ENCODE results near the gene CARNS1.
"Not testable (repeated sequence)": the region's sequence is repeated elsewhere in the genome, so short reads cannot be mapped to it uniquely, and the experiment has no call there.

Gene CARNS1

GRCh38 chr11:67397986-67398660, 17.4 kb upstream of the CARNS1 start:
- DNase-seq: no peak

- no peak for DNase-seq
Measured at GRCh38 chr11:67398661-67399563, 16.6 kb upstream of the CARNS1 start.

- DNase-seq: no peak
Measured at GRCh38 chr11:67400251-67400941, 15.1 kb upstream of the CARNS1 start.

- peak; percentile 1 for DNase-seq
Measured at GRCh38 chr11:67400942-67401494, 14.5 kb upstream of the CARNS1 start.

- peak; percentile 85 for DNase-seq
Measured at GRCh38 chr11:67401495-67402191, 13.8 kb upstream of the CARNS1 start, which contains the start of gene PPP1CA. Gene PPP1CA, minus strand, starts transcription at chr11:67401858. Its CDS starts 76 bp downstream, at chr11:67401782.

GRCh38 chr11:67402192-67402839, 13.2 kb upstream of the CARNS1 start:
- peak; percentile 16 for DNase-seq

GRCh38 chr11:67403085-67403484, 12.4 kb upstream of the CARNS1 start:
- not testable (repeated sequence) for DNase-seq

GRCh38 chr11:67404515-67405195, 10.8 kb upstream of the CARNS1 start:
- no peak for DNase-seq

- DNase-seq: no peak
Measured at GRCh38 chr11:67405196-67405567, 10.3 kb upstream of the CARNS1 start.

GRCh38 chr11:67405688-67406339, 9.7 kb upstream of the CARNS1 start:
- DNase-seq: no peak

- DNase-seq: no peak
Measured at GRCh38 chr11:67406420-67406968, 9.0 kb upstream of the CARNS1 start.

- DNase-seq: peak; percentile 1
Measured at GRCh38 chr11:67406969-67407687, 8.3 kb upstream of the CARNS1 start.

GRCh38 chr11:67407688-67408163, 7.8 kb upstream of the CARNS1 start:
- no peak for DNase-seq

- DNase-seq: no peak
Measured at GRCh38 chr11:67408437-67409200, 6.9 kb upstream of the CARNS1 start.

- no peak for DNase-seq
Measured at GRCh38 chr11:67409261-67409666, 6.2 kb upstream of the CARNS1 start.

GRCh38 chr11:67409781-67410368, 5.6 kb upstream of the CARNS1 start:
- peak; percentile 7 for DNase-seq

GRCh38 chr11:67410369-67410831, 5.1 kb upstream of the CARNS1 start:
- no peak for DNase-seq
